Subcutaneous adipose tissue (tissue), 4 donors: ENCODE data around the gene CLDN20. TPM values are rescaled to one million over a fixed set of nuclear protein-coding genes. Genes with fewer than 3 reads are reported as not detected.

Experiments
- total RNA-seq, 4 donors: library from RNA; depleted of rRNA; stranded (reverse); fragments of >200 nt; gene quantifications; one replicate each; pipeline ENCODE4 v1.1.0, GENCODE V29; 2016
- TF ChIP-seq, protein P1 (sequence below): fragments of 450-650 bp; IDR thresholded peaks from one replicate; pipeline ENCODE4 v1.5.1; 2016; ENCODE audit warnings: low read depth, mild to moderate bottlenecking, control low read depth, antibody characterized with exemption, moderate library complexity

The CLDN20 gene
- total RNA-seq, 4 donors from 2014 or later: not detected

DNA sequence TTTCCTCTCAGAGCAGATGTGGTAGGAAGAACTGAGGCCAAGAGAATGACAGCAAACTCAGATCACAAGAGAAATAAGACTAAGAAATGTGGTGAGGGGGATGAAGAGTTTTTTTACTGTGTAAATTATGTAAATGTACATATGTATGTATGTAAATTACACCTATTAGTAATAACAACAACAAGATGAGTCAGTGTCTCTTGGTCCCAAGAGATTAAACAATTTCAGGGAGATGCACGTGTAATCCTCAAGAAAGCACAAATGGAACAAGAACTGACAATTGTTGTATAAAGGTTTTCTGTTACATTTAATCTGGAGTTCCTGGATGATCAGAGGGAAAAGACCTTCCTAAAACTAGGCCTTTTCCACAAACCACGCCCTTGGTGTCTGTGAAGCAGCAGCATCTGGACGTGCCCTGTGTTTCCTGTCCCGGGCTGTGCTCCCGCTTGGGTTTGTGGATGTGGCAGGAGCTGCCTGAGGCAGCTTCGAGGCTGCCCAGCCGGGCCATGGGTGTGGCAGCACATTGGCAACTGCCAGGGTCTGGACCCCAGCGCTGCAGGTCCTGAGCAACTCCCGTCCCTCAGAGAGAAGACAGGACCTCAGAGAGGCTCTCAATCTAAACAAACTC is 994 bp downstream of the CLDN20 start:
- TF ChIP-seq, protein P1, sequence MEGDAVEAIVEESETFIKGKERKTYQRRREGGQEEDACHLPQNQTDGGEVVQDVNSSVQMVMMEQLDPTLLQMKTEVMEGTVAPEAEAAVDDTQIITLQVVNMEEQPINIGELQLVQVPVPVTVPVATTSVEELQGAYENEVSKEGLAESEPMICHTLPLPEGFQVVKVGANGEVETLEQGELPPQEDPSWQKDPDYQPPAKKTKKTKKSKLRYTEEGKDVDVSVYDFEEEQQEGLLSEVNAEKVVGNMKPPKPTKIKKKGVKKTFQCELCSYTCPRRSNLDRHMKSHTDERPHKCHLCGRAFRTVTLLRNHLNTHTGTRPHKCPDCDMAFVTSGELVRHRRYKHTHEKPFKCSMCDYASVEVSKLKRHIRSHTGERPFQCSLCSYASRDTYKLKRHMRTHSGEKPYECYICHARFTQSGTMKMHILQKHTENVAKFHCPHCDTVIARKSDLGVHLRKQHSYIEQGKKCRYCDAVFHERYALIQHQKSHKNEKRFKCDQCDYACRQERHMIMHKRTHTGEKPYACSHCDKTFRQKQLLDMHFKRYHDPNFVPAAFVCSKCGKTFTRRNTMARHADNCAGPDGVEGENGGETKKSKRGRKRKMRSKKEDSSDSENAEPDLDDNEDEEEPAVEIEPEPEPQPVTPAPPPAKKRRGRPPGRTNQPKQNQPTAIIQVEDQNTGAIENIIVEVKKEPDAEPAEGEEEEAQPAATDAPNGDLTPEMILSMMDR: no peak

DNA sequence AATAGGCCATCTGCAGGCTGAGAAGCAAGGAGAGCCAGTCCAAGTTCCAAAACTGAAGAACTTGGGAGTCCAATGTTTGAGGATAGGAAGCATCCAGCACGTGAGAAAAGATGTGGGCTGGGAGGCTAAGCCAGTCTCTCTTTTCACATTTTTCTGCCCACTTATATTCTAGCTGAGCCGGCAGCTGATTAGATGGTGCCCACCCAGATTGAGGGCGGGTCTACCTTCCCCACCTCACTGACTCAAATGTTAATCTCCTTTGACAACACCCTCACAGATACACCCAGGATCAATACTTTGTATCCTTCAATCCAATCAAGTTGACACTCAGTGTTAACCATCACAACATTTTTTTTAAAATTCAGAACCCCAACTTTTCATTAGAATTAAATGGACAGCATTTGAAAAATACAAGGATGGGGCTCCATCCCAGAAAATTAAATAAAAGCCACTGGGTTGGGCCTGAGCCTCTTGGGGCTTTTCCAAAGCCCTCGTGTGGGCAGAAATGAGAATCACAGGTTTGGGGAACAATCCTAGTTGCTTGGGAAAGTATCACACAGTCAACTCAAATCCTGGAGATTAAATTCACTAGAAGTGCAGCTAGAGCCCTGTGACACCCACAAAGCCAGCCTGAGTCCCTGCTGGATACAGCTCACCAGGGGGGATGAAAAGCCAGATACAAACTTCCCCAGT is 2.2 kb downstream of the CLDN20 start:
- TF ChIP-seq, protein P1: no peak

DNA sequence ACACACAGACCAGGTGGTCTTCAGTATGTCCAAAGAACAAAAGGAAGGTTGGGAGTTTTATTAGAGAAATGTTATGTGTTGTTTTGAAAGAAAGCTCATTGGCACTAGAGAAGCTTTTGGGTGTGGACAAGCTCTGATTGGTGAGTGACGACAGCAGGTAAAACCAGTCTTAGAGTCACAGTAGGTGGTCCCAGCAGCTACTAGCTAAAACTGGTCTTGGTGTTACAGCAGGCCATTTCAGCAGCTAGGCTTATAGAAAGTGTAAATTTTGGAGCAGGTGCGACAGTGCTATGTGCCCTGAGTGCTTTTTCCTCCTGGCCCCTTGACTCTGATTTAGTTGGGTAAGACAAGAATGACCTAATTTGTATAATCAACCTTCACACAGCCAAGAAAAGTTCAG is 3.6 kb downstream of the CLDN20 start:
- TF ChIP-seq, protein P1: no peak

DNA sequence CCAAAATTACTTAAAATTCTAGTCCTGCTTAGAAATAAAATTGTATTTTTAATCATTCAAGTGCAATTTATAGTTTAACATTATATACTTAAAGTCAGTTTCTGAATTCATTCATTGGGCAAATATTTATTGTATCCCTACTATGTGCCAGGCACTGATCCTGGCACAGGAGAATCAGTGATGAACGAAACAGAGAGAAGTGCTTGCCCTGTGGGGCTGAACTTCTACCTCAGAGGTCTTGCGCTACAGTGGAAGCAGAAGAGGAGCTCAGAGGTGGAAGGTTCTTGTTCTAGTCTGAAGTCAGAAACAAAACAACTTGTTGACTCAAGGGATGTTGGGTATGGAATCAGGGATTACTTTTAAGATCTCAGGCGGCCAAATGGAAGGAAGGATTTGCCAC is 6.0 kb downstream of the CLDN20 start:
- TF ChIP-seq, protein P1: no peak

DNA sequence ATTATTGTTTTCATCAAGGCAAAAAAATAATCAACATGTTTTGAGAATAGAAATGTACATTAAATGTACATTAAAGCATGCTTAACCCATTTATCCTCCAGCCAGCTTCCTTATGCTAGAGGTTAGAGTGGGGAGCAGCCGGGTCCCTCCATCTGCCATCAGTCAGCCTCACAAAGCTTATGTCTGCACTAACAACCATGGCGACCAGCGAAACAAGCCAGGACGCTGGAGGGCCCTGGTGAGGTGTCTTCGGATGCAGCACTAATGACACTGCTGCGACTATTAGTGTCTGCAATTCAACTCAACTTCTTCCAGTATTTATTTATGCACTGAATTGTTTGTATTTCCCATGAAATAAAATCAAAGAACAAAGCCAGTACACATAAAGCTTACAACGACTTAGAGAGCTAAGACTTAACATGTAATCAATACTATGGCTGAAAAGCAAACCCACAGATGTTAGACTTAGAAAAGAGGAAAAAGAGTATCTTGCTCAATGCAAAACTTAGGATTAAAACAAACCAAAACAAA is 6.8 kb downstream of the CLDN20 start:
- TF ChIP-seq, protein P1: no peak

DNA sequence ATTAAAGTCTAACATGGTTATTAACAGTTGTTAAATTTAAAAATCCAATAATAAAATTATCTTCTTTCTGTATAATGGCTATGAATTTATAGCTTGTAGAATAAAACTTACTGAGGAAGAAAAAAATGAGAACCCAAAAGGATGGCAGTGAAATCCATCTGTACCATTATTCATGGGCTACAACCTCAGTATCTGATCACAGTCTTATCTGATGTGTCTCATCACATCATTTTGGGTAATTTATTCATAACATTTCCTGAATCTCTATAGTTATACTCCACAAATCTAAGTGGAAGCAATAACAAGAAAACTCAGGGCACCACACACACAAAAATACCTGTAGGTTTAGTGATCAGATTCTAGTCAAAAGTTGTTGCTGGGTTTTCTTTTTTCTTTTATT is 7.3 kb downstream of the CLDN20 start:
- TF ChIP-seq, protein P1: no peak

DNA sequence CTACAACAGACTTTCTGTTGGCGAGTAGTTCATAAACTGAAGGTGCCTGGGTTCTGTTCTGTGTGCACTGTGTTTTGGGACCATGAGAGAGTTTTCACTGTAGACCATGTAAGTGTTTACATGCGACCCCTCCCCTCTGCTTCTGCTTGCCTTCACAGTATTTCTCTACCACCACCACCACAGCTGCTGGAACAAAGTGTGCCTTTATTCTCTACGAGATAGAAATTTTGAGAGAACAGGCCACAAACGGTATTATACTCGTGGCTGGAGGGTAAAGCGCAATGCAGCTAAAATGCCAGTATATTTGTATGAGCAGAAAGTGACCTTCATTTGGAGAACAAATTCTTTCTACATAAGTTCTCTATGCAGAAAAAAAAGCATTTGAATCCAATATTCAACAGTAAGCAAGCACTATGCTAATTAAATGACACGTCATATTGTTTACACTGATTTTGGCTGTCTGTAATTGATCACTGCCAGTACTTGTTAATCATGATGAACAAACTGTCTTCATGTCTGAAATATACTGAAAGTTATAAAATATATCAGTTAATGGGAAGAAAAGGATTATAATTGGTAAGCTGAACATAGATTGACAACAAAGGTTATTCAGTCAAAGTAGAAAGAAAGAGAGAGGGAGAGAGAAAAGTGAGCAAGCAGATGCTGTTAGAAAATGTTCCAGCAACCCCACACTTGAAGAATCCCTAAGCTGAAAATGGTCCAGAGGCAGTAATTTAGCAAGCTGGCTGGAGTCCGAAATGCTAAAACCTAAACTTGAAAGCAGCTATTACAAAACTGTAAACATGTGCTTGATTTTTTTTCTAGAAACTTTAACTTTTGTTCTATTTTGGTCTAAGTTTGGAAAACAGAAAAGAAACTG is 8.8 kb downstream of the CLDN20 start:
- TF ChIP-seq, protein P1: no peak
